GM19455 (cell line): Measurements from ENCODE around the gene TTC28.

Experiments used
- ATAC-seq: cut with Tn5 transposase; IDR thresholded peaks from one replicate; pipeline ENCODE4 v1.9.1; 2021; ENCODE audit not compliant: unreplicated experiment

TTC28 gene

DNA sequence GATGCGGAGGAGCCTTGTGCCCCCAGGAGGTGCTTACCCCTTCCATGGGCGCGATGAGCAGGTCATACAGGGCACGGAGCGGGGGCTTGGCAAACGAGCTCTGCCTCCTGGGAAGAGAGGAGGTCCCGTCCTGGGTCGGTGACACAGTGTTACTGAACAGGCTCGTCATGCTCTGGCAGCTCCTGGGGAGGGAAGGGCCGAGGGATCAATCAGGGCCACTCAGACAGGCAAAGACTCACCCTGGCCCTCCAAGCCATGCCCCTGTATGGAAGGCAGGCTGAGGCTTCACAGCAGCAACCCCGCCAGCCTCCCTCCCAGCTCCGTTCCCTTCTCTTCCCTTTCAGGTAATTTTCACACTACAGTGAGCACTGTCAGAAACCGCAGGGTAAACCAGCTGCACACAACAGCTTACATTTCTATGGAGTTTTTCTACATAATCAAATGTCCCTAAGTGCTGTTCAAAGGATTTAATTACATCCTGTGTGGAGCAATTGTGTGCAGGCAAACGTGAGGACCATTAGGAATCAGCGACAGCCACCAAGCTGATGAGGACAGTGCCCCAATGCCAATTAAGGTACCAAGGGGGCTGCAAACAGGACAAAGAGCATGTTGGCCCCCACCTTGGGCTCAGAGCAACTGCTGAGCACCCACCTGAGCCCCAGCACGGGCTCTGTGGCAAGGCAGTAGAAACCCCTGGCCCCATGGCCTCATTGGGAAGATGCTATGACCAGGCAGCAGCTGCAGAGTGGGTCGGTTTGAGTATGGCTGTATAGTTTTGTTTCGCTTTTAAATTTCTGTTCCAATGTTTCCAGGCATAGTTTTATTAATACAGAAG is 665.2 kb downstream of the TTC28 start:
- no peak for ATAC-seq

DNA sequence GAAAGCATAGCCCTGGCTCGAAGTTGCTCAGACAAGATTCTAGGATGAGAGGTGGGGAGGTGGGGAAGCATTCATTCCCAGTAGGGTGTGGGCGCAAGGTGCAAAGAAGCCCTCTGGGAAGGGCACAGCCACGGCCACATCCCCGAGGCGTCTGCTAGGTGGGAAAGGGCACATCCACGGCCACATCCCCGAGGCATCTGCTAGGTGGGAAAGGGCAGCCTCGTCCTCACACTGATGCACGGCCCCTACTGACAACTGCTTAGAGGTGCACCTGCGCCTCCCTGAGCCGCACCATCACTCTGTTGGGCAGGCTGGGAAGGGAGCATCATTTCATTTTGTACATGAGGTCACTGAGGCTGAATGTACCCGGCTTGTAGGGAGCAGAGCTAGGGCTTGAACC is 666.0 kb downstream of the TTC28 start:
- ATAC-seq = no peak

DNA sequence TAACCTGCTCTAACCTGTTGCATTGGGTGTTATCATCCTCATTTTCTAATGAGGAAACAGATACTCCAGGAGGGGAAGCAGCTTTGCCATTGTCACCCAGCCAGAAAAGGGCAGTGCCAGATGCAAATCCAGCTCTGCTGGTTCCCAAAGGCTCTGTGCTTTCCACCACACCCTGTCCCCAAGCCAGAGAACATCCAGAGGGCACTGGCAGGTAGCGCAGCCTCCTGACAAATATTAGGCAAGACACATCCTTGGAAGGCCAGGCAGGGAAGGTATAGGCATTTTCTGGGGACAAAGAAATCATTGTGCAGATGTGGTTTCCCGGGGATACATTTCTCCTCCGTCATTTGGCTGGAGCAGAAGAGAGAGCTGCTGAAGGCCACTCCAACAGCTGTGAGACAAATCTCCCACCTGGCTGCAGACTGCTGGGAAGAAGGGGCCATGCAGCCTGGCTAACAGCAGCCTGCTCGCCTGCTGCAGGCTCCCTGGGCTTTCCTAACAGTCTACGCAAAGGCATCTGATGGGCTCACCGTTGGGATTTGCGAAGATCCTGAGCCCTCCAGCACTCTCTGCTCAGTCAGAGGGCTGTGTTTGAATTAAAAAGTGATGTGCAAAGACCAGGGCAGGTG is 666.7 kb downstream of the TTC28 start:
- no peak for ATAC-seq

DNA sequence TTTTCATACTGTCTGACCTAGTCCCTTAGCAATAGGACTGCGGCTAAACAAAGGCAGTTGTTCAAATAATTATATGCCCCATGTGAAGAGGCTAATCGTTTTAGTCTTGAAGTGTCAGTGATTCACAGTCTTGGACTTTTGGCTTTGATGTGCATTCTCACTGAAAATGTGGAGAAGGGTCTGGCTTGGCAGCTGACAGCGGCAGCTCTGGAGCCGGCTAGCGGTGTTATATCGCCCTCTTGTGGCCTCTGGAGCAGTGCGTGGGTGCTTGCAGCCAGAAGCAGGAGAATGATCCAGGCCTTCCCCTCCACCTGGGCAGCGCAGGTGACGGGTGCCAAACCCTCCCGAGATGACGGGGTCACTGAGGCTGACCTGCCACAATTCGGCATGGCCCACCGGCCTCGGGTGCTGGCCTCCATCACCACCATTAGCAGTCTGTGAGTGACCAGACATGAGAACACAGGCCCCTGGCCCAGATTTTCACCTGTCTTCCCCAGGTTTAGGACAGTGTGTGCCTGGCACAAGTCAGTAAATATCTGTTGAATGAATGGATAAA is 670.3 kb downstream of the TTC28 start:
- ATAC-seq = no peak

DNA sequence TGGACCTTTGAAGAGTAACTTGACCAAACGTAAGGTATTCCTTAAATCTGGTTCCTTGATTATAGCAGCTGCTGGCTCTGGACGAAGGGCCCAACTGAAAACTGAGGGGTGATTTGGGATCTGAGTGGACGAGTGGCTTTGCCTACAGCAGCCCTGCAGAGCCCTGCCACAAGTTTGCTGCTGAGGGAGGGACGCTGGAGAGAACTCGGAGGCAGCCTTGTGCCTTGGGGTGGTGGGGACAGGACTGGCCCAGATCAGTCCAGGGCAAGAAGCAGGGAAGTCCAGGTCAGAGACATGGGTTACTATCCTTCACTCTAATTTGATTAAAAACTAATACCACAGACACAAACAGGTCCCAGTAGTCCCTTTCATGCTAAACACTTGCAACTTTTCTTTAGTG is 671.0 kb downstream of the TTC28 start:
- ATAC-seq = no peak

DNA sequence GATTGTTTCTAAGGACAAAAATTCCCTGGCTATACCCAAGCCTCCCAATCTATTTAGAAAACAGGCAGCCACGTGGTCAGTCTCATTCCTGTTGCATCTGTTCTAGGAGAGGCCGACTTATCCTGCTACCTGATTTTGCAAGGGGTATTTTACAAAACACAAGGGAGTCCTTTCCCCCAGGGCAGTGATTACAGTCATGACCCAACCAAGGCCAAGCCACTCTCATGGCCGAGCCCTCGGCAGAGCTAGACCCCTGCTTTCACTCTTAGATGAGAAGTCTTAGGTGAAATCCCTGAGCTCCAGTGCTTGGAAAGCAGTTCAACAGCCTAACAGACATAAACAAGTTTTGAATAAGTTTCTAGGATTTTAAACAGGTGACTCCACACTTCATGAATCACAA is 671.6 kb downstream of the TTC28 start:
- no peak for ATAC-seq

DNA sequence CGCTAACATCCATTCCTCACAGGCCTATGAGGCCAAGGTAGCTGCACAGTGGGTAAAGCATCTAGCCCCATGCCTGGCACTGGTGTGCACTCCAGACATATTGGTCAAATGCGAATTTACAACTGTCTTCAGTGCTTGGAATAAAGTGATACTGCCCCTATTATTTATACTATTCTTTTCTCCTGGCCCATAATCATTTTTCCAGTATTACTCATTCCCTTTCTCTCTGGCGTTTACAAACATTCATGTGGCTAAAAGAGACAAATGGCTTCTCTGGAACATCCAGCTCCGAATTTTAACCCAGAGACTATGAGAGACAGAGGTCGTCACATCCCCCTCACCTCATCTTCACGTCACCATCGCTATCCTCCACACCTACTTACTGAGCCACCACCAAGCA is 673.4 kb downstream of the TTC28 start:
- ATAC-seq = no peak

DNA sequence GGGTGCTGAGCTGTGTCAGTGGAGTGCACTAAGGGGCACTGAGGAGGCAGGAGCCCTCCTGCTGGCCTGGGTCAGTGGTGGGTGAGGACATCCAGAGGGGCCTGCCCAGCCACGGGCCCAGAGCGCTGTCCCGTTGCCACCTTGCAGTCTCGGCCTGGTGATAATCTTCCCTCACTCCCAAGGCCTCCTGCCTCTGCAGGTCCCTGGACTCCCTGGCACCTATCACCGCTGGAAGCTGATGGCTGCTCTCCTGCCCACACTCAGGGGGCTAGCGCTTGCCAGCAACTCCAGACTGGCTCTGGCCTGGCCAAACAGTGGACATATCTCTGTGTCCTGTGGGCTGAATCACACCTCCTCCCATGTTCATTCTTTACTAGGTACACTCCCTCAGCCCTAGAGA is 674.1 kb downstream of the TTC28 start:
- ATAC-seq = no peak

DNA sequence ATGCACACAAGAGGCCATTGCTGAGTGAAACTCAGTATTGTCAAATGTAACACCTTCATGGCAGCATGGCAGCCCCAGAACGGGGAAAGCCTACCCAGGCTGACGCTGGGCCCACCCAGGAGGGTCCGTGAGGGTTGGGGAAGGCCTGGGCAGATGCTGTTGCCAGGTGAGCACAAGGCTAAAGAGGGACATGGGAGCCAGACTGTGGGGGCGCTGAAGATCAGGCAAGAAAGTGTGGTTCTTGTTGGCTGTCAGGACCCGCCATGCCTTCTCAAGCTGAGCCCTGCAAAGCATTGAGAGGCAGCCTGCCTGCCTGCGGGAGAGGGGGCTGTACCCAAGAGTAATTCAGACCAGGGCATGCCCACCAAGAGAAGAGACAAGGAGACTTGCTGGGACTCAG is 675.6 kb downstream of the TTC28 start:
- no peak for ATAC-seq

DNA sequence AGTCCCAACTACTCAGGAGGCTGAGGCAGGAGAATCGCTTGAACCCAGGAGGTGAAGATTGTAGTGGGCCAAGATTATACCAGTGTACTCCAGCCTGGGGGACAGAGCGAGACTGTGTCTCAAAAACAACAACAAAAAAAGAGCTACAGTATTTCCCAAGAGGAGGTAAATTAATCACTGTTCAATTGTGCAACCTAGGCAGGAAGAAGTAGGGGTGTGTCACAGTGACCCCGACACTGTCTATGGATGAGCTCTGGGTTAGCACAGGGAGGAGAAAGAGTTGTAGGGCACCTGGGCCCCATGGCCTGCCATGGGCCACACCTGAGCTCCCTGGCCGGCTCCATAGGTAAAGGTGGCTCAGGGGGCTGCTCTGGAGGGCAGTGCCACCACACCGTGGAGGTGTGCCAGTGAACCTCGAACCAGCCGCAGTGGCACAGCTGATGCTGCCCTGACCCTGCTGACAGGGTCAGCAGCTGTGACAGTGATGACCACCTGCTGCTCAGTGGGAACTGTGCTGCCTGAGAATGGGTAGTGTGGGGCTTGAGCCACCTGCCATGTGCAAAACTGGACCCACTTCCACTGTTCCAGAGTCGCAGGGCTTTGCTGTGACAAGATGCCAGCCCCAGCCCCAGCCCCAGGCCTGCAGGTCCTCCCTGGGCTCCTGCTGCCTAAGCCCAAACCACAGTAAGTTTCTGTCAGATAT is 676.6 kb downstream of the TTC28 start:
- ATAC-seq = no peak

DNA sequence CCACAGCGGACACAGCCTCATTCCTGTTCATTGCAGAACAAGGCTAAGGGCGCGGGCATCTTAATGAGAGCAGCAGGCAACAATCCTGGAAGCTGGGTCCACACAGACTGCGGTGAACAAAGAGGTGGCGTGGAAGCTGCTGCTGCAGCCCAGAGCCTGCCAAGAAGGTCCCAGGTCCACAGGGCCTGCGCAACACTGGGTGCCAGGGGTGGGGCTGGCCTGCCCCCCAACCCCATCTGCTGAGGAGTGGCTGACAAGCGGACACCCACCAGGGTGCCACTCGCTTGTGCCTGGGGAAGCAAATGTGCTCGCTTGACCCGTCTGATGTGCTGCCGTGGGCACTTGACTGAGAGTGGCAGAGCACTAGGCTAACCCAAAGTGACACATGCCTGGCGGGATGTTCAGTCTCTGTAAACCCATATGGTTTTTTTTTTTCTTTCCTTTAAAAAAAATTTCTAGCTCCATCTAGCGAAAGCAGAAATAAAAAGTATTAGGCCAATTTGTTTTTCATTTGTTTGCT is 677.4 kb downstream of the TTC28 start:
- ATAC-seq = no peak

DNA sequence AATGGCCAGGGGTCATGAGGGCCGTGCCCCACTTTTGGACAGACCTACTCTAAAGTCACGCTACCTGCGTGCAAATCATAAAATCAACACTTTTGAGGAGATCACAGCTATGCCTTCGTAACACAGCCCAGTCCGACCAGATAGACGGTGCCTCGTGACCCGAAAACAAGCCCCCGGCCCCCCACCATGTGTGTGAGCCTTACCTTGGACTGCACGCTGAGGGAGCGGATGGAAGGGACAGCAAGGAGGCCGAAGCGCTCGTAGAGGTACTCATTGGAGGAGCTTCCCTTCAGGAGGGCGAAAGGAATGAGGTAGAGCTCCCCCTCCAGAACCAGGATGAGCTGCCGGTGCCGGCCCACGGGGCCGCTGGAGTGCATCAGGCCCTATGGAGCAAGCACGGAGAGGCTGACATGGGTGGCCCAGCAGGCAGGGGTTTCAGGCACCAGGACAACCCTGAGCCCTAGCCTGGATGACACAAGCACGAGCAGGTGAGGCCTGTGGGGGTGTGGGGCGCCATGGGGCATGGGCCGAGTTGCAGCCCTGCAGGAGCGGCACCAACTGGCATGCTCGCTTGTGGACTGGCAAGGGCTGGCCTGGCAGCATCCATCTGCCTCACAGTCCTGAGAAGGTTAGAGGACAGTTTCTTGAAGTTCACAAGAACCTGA is 678.3 kb downstream of the TTC28 start:
- no peak for ATAC-seq

DNA sequence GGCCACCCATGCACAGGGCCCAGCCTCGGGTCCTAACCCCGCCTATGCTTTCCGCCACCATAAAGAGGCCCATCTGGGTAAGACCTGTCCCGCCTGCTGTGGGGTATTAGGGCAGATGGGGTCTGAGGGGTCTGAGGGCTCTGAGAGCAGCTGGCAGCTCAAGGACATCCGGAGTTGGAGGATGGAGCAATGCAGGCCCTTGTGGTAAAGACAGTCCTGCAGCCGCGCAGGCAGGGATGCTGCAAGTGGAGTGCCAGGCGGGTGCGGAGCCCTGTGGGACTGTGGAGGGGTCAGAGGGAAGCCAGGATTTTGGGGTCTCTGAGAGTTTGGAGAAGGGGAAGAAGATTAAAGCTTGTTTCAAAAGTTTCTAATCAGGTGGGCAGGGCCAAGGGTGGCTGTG is 679.3 kb downstream of the TTC28 start:
- no peak for ATAC-seq

DNA sequence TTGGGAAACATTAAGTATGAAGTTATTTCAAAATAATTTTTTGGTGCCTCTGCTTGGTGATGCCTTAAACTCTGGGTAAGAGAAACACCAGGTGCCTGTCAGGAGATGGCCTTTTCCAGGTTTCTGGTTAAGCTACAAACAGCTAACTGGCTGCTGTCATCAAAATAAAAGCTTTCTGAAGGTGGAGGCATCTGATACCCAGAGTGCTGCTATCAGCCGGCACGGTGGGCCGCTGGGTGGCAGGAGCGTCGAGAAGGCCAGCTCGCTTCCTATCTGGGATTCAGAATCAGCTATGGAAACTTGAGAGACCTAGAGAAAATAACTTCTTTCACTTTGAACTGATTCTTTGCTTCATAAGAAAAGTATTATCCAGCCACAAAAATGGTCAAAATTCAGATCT is 679.8 kb downstream of the TTC28 start:
- no peak for ATAC-seq

DNA sequence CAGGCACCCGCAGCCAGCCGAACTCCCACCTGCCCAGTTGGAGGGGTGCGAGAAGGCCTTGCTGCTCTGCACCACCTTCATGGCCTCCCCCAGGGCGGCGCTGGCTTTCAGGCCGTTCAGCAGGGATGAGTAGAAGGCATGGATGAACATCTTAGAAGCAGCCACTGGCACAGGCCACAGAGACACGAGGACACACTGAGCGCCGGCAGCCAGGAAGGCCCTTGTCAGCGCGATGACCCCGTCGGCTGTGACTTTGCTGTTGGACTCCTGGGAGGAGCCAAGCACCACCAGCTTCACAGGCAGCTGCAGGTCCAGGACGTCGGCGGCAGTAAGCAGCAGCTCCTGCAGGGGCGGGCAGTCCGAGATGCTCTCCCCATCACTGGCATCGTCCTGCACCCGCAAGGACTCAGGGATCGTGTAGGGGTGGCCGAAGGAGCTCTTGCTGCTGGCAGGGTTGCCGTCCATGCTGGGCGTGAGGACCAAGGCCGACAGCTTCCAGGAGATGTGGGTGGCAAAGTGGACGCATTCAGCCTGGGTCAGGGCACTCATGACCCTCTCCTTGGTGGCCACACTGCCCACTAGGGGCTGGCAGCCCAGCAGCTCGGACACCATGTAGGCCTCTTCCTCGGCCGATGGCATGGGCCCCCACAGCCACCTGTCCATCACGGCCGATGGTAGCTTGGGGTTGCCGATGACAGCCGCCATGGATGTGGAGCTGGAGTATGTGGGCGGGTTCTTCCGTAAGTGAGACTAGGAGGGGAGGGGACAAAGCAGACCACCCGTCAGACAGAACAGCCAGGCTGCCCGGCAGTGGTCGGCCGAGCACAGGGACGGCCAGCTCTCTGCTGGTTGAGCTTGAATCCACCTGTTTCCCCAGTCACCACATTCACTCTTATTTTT is 680.9 kb downstream of the TTC28 start:
- ATAC-seq = no peak

DNA sequence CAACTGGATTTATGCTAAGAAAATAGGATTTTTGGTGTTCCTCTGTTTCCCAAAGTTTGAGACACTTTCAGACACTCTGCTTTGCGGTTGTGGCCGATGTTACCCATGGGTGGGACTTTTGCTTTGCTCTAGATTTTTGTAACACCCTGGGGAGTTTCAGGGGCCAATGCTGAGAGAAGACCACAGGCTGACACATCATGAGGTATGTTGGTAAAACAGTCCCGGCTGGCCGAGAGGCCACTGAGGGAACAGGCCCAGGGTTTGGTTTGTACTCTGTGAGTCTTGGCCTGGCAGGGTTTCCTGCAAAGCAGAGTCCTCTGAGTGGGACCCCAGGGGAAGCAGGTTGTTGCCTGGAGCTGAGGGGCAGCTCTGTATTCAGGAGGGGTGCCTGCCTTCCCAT is 682.1 kb downstream of the TTC28 start:
- no peak for ATAC-seq

DNA sequence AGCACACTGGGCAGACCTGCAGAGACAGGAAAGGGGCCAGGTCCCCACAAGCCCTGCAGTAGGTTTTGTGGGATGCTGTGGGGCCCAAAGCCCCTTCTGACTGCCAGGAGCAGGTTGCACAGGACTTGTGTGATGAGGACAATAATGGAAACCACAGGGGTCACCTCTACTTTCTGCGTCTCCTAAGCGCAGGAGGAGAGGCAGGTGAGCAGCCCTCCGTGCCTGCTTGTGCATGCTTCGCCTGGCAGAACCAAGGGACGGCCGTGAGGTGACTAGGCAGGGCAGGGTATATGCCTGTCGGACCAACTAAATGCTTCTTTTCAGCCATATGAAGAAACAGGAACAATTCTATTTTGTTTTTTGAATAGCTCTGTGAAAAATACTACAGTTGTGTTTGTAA is 682.7 kb downstream of the TTC28 start:
- no peak for ATAC-seq

DNA sequence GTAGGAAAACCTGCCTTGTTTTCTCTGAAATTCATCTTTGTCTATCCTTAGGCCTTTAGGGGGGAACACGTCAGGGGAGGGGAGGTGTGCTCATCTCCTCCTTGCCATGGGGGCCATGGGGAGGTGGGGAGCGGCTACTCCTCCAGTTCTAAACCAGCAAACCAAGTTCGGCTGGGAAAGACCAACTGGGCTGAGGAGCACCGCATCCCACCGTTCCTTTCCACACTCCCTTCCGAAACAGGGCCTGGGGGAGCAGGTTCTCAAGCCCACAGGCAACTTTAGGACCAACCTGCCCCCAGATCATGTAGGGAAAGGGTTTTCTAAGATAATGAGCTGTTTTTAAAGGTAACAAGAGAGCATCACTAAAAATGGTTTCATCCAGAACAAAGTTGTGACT is 683.1 kb downstream of the TTC28 start:
- ATAC-seq = no peak

DNA sequence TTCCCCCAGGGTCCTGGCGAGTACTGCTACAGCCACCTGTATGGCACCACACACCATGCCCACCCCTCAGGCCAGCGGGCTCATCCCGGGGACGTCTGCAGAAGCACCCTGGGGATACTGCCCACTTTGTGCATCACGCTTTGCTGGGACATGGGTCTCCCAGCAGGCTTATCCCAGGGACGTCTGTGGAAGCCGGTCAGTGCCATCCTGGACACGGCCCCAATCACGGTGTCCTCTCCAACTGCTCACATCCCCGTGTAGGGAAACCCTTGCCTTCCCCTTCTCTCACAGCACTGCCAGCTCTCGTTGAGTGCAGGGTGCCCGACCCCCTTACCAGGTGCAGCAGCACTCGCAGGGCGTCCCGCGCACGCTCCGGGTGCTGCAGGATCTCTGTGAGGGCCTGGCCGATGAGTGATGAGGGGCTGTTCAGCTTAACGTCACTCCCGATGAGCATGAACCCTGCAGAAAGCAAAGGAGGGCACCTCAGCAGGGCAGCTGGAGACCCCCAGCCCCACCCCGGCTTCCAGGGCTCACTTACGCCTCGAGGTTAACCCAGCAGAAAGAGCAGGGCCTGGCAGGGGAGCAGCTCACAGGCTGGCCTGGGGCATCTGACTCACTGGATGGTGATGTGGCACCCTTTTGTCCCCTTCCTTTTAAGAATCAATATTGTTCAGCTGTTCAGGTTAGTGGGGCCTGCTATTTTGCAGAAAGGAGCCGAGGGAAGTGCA is 683.7 kb downstream of the TTC28 start:
- ATAC-seq = no peak
